ENCODE data around the gene TAF6L. TPM values are rescaled to one million over a fixed set of nuclear protein-coding genes. Genes with fewer than 3 reads are reported as not detected.
"Not testable (repeated sequence)": the region's sequence is repeated elsewhere in the genome, so short reads cannot be mapped to it uniquely, and the experiment has no call there.

The TAF6L gene
- polyA plus RNA-seq (2013, experiment 1 of 2; ENCODE audit: insufficient read length): 11.5 TPM
- 10.8 TPM for polyA plus RNA-seq (2013, experiment 2 of 2; ENCODE audit: insufficient read length)

GRCh38 chr11:62771144-62772021 lies at the start of gene TAF6L:
Gene TAF6L (plus strand): TSS chr11:62771396. CDS start chr11:62775784, 4,388 bp downstream.
- DNase-seq: peak; percentile 97

- peak; percentile 56 for DNase-seq
Observed at GRCh38 chr11:62721994-62722393, 49.2 kb upstream of the TAF6L start.

- no peak for DNase-seq
Observed at GRCh38 chr11:62724171-62724570, 47.0 kb upstream of the TAF6L start.

- no peak for DNase-seq
Observed at GRCh38 chr11:62725646-62726045, 45.5 kb upstream of the TAF6L start.

- DNase-seq: no peak
Observed at GRCh38 chr11:62726156-62726914, 44.9 kb upstream of the TAF6L start.

- DNase-seq: no peak
Observed at GRCh38 chr11:62726915-62727164, 44.4 kb upstream of the TAF6L start.

GRCh38 chr11:62727165-62727871 lies 43.9 kb upstream of the TAF6L start, which contains the start of gene HNRNPUL2:
Gene HNRNPUL2 (minus strand): TSS chr11:62727457. CDS start chr11:62727156, 301 bp downstream.
- DNase-seq: peak; percentile 100

- peak; percentile 99 for DNase-seq
Observed at GRCh38 chr11:62727872-62728170, 43.4 kb upstream of the TAF6L start.

- peak; percentile 90 for DNase-seq
Observed at GRCh38 chr11:62728171-62728988, 42.8 kb upstream of the TAF6L start, which contains the start of gene TTC9C. Gene TTC9C (plus strand): TSS chr11:62728486. CDS start chr11:62728849, 363 bp downstream.

GRCh38 chr11:62730076-62730475 lies 41.1 kb upstream of the TAF6L start:
- DNase-seq: not testable (repeated sequence)

- peak; percentile 27 for DNase-seq
Observed at GRCh38 chr11:62732830-62733229, 38.4 kb upstream of the TAF6L start.

GRCh38 chr11:62737196-62737595 lies 34.0 kb upstream of the TAF6L start:
- no peak for DNase-seq

GRCh38 chr11:62747475-62748160 lies 23.6 kb upstream of the TAF6L start:
- DNase-seq: no peak

- DNase-seq: not testable (repeated sequence)
Observed at GRCh38 chr11:62749931-62750330, 21.3 kb upstream of the TAF6L start.

GRCh38 chr11:62752177-62752785 lies 18.9 kb upstream of the TAF6L start:
- no peak for DNase-seq

GRCh38 chr11:62752994-62753735 lies 18.0 kb upstream of the TAF6L start:
- DNase-seq: no peak

GRCh38 chr11:62753736-62754603 lies 17.2 kb upstream of the TAF6L start, which contains the start of gene ZBTB3:
Gene ZBTB3 (minus strand): TSS chr11:62754160. CDS start chr11:62753664, 496 bp downstream.
- DNase-seq: peak; percentile 99

- no peak for DNase-seq
Observed at GRCh38 chr11:62755086-62755615, 16.0 kb upstream of the TAF6L start.
